Measurements from ENCODE around the gene PAX3.

The PAX3 gene

GRCh38 chr2:222298311-222299150 lies at the start of gene PAX3:
TSS of gene PAX3 (minus strand) at chr2:222298998. CDS start at chr2:222298615, 383 bp downstream.
- no peak for DNase-seq (ENCODE audit: low spot score)

DNA sequence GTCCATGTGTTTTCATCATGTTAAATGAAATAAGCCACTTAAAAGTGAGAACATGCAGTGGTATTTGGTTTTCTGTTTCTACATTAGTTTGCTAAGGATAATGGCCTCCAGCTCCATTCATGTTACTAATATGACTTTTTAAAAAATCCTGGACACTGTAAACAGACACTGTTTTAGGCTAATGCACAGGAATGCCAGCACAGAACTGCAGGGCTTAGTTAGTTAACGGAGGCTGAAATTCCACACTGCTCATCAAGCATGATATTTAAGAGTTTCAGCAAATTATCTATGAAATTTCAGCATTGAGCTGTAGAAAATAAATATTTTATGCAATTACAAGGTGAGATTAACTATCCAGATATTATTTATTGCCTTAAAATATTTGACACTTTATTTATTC lies 42.5 kb upstream of the PAX3 start:
- no peak for DNase-seq (ENCODE audit: low spot score)

GRCh38 chr2:222338374-222338773 lies 39.6 kb upstream of the PAX3 start:
- DNase-seq (ENCODE audit: low spot score): no peak

DNA sequence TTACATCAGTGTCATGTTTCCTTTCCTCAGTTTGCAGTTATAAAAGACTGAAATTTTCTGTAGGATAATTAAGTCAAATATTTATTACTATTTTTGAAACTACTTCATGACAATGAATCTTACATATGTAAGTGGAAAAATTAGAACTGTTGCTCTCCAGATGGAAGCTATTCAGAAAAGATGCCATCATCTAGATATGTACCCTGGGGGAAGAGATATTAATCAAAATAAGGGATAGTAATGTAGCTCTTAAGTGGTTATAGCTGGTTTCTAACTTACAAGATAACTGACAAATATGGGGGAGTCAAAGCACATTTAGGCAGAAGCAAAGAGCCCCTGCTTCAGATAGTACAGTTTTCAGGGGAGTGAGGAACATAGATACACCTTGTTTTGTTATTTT lies 38.1 kb upstream of the PAX3 start:
- DNase-seq (ENCODE audit: low spot score): no peak

GRCh38 chr2:222336442-222336841 lies 37.6 kb upstream of the PAX3 start:
- no peak for DNase-seq (ENCODE audit: low spot score)

DNA sequence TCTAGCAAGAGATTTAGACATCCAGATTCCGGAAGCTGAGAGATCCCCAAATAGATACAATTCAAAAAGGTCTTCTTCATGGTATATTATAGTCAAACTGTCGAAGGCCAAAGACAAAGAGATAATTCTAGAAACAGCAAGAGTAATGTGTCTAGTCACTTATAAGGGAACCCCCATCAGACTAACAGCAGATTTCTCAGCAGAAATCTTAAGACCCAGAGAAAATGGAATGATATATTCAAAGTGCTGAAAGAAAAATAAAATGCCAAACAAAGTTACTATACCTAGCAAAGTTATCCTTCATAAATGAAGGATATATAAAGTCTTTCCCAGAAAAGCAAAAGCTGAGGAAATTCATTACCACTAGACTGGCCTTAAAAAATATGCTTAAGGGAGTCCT lies 36.1 kb upstream of the PAX3 start:
- no peak for DNase-seq (ENCODE audit: low spot score)

GRCh38 chr2:222333397-222333796 lies 34.6 kb upstream of the PAX3 start:
- no peak for DNase-seq (ENCODE audit: low spot score)

- no peak for DNase-seq (ENCODE audit: low spot score)
Observed at GRCh38 chr2:222332116-222332515, 33.3 kb upstream of the PAX3 start.

DNA sequence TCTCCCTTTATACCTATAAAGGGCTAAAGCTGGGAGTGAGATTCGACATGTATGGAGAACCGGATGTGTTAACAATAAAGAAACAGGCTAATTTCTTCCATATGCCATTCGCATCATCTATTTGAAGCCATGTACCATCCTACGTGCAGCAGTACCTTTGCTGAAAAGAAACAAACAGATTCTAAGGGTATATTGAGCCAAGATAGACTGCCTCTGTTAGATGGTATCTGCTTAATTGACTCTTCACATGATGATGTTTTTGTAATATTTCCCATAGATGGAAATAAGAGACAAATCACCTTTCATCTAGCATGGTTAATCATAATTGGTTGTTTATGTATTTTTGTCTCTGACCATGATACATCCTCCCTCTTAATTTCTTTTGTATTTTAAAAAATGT lies 32.1 kb upstream of the PAX3 start:
- no peak for DNase-seq (ENCODE audit: low spot score)

- DNase-seq (ENCODE audit: low spot score): no peak
Observed at GRCh38 chr2:222322236-222322635, 23.4 kb upstream of the PAX3 start.

DNA sequence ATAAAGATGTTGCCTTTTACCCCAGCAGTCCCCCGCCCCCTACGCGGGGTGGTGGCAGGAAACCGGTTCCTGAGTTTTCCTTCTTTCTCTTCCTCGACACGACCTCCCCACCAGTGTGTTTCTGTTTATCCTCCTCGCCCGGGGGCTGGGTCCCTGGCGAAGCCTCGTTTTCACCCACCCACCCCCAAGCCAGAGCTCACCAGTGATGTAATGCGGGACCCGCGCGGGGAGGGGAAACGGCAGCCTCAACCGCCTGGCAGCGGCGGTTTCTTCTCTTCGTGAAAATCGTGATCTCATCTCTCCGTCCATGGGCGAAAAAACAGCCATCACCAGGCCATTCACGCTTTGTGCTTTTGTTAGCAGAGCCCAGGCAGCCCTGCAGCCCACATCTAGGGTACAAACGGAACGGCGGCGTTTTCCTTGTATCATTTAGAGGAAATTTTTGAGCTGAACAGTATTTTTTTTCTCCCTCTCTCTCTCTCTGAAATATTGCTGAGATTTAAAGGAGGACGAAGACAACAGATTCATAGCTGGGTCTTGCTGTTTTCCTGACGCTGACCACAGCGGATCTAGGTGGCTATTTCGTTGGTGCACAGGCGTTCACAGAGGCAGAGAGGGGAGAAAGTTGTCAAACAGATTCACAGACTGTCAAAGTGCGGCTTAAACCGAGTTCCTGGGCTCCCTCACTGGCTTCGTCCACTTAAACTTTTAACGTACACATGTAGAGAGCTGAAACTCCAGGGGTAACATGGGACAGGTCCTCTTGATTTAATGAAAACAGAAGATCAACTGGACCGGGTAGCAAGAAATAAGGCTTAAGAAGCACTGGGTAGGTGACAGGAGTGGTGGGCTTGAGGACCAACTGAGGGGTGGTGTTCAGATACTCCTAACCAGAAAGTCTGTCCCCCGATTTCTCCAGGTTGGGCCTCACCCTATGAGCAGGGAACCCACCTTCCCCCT lies 21.9 kb upstream of the PAX3 start:
- peak; percentile 12 for DNase-seq (ENCODE audit: low spot score)

DNA sequence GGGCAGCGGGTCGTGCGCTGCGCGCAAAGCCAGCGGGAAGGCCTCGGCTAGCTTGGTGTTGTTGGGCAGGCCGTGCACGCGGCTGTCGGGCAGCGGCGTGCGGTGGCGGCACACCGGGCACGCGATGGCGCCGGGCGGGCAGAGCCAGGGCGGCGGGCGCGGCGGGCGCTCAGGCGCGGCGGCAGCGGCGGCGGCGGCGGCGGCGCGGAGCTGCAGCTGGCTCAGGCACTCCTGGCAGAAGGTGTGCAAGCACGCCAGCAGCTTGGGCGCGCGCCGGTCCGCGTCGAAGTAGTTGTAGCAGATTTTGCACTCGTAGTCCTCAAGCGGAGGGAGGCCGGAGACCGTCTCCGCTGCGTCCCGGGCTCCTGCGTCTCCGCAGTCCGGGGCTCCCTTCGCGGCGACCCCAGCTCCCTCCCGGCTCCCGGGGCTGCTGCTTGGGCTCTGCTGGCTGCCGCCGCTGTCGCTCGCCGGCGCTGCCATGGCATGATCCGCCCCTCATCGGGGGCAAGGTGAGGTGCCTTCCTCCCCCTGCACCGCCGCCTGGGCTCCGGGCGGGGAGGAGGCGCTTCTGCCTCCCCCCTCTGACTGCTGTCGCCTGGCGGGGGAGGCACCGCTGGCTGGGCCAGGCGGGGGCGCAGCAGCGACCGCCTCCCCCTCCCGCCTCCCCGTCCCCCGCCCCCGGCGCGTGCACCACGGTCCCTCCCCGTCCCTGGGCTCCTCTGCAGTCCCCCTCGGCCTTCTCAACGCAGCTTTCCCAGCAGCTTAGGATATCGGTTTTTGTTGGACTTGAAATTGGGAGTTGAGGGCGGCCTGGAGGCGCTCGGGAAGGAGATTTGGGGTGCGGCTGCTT lies 21.0 kb upstream of the PAX3 start:
- peak; percentile 23 for DNase-seq (ENCODE audit: low spot score)

DNA sequence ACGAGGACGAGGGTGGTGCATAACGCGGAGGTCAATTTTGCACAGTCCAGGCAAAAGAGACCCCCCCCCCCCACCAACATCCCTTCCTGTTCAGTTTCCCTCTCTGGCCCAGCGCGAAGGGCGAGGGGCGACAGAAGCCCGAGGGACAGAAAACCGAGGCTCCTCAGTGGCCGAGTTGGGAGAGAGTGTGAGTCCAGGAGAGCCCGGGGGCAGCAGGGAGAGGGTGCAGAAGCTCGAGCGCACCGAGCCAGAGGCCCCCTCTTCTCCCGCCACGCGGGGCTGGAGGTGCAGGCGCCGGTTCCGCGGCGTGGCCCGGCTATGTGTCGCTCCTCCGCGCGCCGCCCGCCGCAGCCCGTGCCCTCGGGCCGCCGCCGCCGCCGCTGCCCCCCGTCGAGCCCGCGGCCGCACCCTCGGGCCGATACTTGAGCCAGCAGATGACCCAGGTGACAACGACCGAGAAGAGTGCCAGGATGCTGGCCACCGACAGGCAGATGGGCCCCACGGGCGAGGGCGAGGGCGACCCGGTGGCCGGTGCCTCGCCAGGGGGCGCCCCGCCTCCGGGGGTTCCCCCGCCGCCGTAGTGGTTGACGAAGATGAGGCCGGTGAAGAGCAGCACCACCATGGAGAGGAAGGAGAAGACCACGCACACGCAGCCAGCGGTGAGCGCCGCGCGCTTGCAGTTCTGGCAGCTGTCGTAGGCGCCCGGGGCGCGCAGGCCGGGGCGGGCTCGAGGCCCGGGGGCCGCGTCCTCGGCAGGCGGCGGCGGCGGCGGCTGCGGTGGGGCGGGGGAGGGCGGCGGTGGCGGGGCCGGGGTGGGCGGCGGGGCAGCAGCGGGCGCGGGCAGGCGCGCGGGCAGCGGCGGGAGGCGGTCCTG lies 20.2 kb upstream of the PAX3 start:
- DNase-seq (ENCODE audit: low spot score): peak; percentile 12

DNA sequence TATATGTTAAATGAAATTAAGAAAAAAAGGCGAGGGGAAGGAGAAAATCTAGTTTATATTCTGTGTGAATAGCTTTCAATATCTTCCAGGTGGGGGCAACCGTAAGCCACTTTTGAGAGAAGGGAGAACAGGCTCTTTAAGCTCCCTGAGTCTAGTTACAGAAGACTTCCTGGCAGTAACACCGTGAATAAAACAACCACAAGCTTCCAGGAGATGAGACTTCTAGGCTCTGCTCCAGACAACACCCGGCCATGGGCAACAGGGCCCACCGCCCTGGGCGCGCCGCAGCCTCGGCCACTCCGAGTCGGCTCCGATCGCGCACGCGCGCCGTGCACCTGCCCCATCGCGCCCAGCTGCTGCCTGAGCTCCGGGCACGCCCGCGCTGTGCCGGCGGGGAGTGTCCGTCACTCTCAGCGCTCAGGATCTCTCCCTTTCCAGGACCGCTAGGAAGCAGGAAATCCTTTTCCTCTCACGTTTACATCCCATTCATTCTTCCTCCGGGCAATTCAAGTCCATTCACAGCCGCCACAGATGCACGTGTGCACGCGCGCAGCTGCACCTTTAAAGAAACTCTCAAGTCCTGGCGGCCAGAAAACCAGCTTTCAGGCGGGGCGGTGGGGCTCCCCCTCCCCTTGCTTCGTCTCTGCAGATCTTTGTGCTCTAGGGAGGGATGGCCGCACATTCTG lies 19.4 kb upstream of the PAX3 start:
- peak; percentile 88 for DNase-seq (ENCODE audit: low spot score)

DNA sequence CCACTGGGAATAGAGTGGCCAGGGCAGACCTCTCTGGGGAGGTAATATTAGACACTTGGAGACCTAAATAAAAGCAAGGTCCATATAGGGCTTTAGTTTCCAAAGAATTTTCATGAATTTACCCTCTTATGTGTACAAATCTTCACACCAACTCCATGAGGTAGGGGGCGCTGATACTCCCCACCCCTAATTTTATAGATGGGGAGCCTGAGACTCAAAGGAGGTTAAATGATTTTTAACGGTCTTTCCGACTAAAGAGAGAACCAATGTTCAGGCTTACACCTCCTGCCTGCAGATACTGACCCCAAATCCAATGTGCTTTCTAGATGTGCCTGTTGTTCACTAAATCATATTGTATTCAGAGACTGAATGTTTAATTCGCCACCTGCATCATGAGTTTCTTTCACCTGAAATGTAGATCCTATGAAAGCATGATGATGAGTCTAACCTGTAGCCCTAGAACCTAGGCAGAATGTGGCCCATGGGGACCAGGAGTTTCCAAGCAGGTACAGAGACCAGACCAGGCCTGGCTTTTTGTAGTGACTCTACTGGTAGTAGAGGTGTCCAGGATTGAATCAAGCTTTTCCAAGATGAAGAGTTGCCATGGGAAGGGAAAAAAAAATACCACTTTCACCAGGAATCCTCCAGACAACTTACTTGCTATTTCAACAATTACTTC lies 16.8 kb upstream of the PAX3 start:
- DNase-seq (ENCODE audit: low spot score): peak; percentile 6

DNA sequence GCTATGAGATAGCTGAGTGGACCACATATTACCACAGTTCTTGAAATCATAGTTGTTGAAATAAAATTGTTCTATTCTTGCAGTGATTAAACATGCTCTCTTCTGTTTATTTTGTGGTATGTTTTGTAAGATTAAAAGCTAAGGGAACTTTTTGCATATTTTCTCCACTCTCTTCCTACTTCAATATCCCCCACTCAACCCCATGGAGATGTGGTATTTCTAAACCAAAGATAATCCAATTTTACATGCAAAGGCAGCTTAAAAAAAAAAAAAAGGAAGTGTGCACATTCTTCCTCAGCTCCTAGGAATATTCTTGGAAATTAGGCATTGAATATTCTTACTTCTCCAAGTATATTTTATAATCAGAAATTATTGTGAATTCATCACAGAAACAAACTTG lies 15.0 kb upstream of the PAX3 start:
- DNase-seq (ENCODE audit: low spot score): peak; percentile 3

GRCh38 chr2:222311978-222312738 lies 13.4 kb upstream of the PAX3 start:
- DNase-seq (ENCODE audit: low spot score): no peak

DNA sequence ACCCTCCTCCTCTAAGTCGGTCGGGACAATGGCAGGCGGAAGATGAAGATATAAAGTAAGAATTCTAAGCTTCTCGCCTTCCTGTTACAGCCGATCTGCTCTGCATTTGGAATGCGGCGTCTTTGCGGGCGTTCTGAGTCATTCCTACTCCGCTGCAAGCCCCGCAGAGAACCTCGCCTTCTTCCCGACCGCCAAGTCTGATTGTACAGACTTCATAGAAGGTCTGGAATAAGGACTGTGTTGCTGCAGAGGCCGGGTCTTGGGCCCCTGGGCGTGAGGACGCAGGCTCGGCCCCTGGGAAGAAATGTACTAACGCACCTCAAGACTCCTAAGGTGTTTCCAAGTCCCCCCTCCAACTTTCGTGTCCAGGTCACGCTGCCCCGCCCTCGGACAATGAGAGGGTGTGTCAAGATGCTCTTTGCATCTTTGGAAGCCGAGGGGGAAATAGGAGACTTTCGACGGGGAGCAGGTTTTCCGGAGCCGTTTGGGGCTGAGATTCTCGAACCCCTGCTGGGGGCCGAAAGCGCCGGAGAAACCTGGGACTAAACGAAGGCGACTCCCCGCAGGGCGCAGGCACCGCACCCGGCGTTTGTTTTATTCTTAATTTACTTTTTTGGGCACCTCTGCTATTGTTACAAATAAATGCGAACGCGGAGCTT lies 12.7 kb upstream of the PAX3 start:
- DNase-seq (ENCODE audit: low spot score): no peak

All from HuH-7.5 (cell line).